ENCODE data around the gene MAP2.
"Not testable (repeated sequence)": the region's sequence is repeated elsewhere in the genome, so short reads cannot be mapped to it uniquely, and the experiment has no call there.

MAP2 gene

GRCh38 chr2:209476367-209477208, 52.7 kb downstream of the MAP2 start:
- DNase-seq = no peak

GRCh38 chr2:209492296-209492695, 68.4 kb downstream of the MAP2 start:
- peak in 2 of 3 donors; percentile 21 to 22 for DNase-seq

GRCh38 chr2:209495068-209495620, 71.3 kb downstream of the MAP2 start:
- not testable (repeated sequence) for DNase-seq

GRCh38 chr2:209495855-209496585, 72.2 kb downstream of the MAP2 start:
- peak; percentile 69 to 87 (median 83) for DNase-seq

- no peak for DNase-seq
Measured at GRCh38 chr2:209496586-209496982, 72.7 kb downstream of the MAP2 start.

GRCh38 chr2:209498614-209499013, 74.8 kb downstream of the MAP2 start:
- no peak for DNase-seq

- peak; percentile 20 to 53 (median 51) for DNase-seq
Measured at GRCh38 chr2:209499069-209499468, 75.2 kb downstream of the MAP2 start.

GRCh38 chr2:209501579-209501978, 77.7 kb downstream of the MAP2 start:
- no peak for DNase-seq

GRCh38 chr2:209505410-209505809, 81.6 kb downstream of the MAP2 start:
- no peak for DNase-seq

- DNase-seq = no peak
Measured at GRCh38 chr2:209508255-209508654, 84.4 kb downstream of the MAP2 start.

- no peak for DNase-seq
Measured at GRCh38 chr2:209511637-209512036, 87.8 kb downstream of the MAP2 start.

GRCh38 chr2:209512971-209513370, 89.1 kb downstream of the MAP2 start:
- peak in 1 of 3 donors; percentile 19 for DNase-seq

GRCh38 chr2:209517436-209517835, 93.6 kb downstream of the MAP2 start:
- no peak for DNase-seq

GRCh38 chr2:209519271-209519670, 95.4 kb downstream of the MAP2 start:
- no peak for DNase-seq

GRCh38 chr2:209519906-209520305, 96.1 kb downstream of the MAP2 start:
- DNase-seq = no peak

GRCh38 chr2:209523041-209523740, 99.3 kb downstream of the MAP2 start:
- DNase-seq = no peak

- no peak for DNase-seq
Measured at GRCh38 chr2:209523867-209524266, 100.0 kb downstream of the MAP2 start.

GRCh38 chr2:209525331-209525730, 101.5 kb downstream of the MAP2 start:
- DNase-seq = no peak

- DNase-seq = peak; percentile 36 to 67 (median 60)
Measured at GRCh38 chr2:209525834-209526281, 102.0 kb downstream of the MAP2 start.

GRCh38 chr2:209526561-209526960, 102.7 kb downstream of the MAP2 start:
- DNase-seq = peak; percentile 48 to 69 (median 68)

GRCh38 chr2:209529579-209529978, 105.7 kb downstream of the MAP2 start:
- DNase-seq = no peak

- DNase-seq = no peak
Measured at GRCh38 chr2:209532321-209532720, 108.5 kb downstream of the MAP2 start.

GRCh38 chr2:209533391-209533790, 109.5 kb downstream of the MAP2 start:
- DNase-seq = no peak

All from suppressor macrophage treated with lipopolysaccharide for 1 hour (primary cell).